ENCODE data around the gene FAM234B. TPM values are rescaled to one million over a fixed set of nuclear protein-coding genes. Genes with fewer than 3 reads are reported as not detected.

FAM234B gene
- total RNA-seq, 1 experiment from 2014 or later, result 25.9 TPM

DNA sequence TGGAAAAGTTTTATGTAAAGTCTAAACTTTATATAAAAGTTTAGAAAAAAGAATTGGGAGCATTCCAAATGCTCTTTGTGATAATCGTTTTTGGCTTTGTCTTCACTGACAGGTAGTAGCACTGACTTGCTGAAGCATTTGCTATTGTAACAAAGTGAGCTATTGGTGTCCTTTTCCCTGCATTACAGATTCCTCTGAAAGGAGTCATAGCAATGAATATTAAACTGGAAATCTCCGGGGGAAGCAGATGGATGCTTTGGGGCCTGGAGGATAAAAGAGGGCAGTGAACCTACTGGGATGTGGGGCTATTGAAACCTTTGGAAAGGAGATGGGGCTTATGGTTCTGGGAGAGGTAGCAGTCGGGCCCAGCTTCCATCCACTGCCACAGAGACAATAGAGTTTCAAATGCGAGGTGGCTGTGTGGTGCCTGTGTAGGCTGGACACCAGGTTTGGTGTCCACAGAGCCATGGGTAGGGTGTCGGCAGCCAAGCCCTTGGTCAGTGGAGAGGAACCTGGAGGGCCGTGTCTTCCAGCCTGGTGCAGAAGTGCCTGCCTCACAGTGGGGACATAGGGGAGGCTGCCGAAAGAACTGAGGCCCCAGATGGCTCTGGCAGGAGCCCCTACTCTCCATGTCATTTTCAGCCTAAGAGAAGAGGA lies 49.1 kb downstream of the FAM234B start (continued):
- TF ChIP-seq, protein P1, sequence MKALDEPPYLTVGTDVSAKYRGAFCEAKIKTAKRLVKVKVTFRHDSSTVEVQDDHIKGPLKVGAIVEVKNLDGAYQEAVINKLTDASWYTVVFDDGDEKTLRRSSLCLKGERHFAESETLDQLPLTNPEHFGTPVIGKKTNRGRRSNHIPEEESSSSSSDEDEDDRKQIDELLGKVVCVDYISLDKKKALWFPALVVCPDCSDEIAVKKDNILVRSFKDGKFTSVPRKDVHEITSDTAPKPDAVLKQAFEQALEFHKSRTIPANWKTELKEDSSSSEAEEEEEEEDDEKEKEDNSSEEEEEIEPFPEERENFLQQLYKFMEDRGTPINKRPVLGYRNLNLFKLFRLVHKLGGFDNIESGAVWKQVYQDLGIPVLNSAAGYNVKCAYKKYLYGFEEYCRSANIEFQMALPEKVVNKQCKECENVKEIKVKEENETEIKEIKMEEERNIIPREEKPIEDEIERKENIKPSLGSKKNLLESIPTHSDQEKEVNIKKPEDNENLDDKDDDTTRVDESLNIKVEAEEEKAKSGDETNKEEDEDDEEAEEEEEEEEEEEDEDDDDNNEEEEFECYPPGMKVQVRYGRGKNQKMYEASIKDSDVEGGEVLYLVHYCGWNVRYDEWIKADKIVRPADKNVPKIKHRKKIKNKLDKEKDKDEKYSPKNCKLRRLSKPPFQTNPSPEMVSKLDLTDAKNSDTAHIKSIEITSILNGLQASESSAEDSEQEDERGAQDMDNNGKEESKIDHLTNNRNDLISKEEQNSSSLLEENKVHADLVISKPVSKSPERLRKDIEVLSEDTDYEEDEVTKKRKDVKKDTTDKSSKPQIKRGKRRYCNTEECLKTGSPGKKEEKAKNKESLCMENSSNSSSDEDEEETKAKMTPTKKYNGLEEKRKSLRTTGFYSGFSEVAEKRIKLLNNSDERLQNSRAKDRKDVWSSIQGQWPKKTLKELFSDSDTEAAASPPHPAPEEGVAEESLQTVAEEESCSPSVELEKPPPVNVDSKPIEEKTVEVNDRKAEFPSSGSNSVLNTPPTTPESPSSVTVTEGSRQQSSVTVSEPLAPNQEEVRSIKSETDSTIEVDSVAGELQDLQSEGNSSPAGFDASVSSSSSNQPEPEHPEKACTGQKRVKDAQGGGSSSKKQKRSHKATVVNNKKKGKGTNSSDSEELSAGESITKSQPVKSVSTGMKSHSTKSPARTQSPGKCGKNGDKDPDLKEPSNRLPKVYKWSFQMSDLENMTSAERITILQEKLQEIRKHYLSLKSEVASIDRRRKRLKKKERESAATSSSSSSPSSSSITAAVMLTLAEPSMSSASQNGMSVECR (CRISPR knock-in tag; IDR thresholded peaks at IDR 0.05; ENCODE audit: borderline replicate concordance), result no peak
- TF ChIP-seq ZNF423 (CRISPR knock-in tag; IDR thresholded peaks at IDR 0.05), result no peak

DNA sequence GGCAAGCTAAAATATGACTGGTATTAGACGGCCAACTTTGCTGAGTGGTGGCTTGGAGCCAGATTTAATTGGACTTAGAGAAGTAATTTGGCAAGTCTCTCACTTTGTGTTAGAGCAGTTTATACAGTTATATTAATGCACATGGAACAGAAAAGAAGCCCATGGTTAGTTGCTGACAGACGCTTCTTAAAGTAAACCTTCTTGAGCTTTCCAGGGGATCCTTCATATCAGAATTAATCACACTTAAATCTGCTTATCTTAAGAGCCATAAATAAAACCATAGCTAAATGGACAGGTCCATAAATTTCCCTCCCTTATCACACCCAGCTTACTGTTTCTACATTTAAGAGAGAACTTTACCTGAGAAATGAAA lies 49.7 kb downstream of the FAM234B start:
- POLR2A ChIA-PET, result no interaction called here
- no peak for DNase-seq (ENCODE audit: low spot score)
- CTCF ChIA-PET, result interaction anchor here (0.6 to 1.3 kb wide), 5 partner anchors 14 to 118 kb away, joined by 3 to 5 read pairs (median 4); no protein-coding TSS in a partner anchor
- Mint-ChIP-seq H3K9me3 (no peaks in the 10 kb centered on the region), H3K4me3 (no peak overlapping the region), H3K27me3 (ENCODE audit: low read depth) (no peaks in the 10 kb centered on the region), H3K4me1 (peaks cover 51% of the 10 kb centered on the region), H3K36me3 (no peaks in the 10 kb centered on the region), H3K27ac (no peak overlapping the region)
- TF ChIP-seq SMAD3 (CRISPR knock-in tag; IDR thresholded peaks at IDR 0.05; ENCODE audit: borderline replicate concordance) (no peak), RELA (CRISPR knock-in tag; IDR thresholded peaks at IDR 0.05; ENCODE audit: borderline replicate concordance) (no peak)
- no peak for ATAC-seq

DNA sequence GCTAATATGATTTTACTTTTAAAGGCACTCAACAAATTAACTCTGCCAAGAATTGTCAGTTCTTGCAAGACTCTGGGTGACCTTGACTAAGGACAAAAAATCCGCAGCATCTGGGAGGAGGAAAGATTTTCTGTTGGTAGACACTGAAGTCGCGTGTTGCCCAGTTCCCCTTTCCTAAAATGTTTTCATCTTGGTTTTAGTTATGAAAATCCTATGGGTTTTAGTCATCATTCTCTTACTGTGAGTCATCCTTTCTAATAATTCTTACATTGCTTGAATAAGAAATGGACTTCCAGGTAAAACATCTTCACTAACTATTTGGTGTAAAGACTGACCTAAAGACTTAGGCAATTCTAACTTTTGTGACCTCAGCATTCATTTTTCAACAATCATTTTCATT lies 50.2 kb downstream of the FAM234B start:
- Mint-ChIP-seq H3K4me1 (peaks cover 51% of the 10 kb centered on the region), H3K4me3 (no peak overlapping the region), H3K27ac (no peak overlapping the region), H3K27me3 (ENCODE audit: low read depth) (no peaks in the 10 kb centered on the region), H3K36me3 (no peaks in the 10 kb centered on the region), H3K9me3 (no peaks in the 10 kb centered on the region)
- CTCF ChIA-PET, result interaction anchor here (0.6 kb wide), 1 partner anchor 118 kb away, joined by 4 read pairs; no protein-coding TSS in a partner anchor
- TF ChIP-seq SP1 (CRISPR knock-in tag; conservative IDR thresholded peaks at IDR 0.05), result no peak
- TF ChIP-seq, protein P2, sequence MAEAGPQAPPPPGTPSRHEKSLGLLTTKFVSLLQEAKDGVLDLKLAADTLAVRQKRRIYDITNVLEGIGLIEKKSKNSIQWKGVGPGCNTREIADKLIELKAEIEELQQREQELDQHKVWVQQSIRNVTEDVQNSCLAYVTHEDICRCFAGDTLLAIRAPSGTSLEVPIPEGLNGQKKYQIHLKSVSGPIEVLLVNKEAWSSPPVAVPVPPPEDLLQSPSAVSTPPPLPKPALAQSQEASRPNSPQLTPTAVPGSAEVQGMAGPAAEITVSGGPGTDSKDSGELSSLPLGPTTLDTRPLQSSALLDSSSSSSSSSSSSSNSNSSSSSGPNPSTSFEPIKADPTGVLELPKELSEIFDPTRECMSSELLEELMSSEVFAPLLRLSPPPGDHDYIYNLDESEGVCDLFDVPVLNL (CRISPR knock-in tag; IDR thresholded peaks at IDR 0.05; ENCODE audit: borderline replicate concordance, low read depth), result no peak
- no peak for TF ChIP-seq ZNF396 (CRISPR knock-in tag; IDR thresholded peaks at IDR 0.05; ENCODE audit: borderline replicate concordance)
- TF ChIP-seq TEAD1 (CRISPR knock-in tag; IDR thresholded peaks at IDR 0.05), result no peak
- TF ChIP-seq KAT7 (CRISPR knock-in tag; IDR thresholded peaks at IDR 0.05; ENCODE audit: borderline replicate concordance), result no peak
- ATAC-seq, result no peak
- no peak for DNase-seq (ENCODE audit: low spot score)
- POLR2A ChIA-PET, result no interaction called here

DNA sequence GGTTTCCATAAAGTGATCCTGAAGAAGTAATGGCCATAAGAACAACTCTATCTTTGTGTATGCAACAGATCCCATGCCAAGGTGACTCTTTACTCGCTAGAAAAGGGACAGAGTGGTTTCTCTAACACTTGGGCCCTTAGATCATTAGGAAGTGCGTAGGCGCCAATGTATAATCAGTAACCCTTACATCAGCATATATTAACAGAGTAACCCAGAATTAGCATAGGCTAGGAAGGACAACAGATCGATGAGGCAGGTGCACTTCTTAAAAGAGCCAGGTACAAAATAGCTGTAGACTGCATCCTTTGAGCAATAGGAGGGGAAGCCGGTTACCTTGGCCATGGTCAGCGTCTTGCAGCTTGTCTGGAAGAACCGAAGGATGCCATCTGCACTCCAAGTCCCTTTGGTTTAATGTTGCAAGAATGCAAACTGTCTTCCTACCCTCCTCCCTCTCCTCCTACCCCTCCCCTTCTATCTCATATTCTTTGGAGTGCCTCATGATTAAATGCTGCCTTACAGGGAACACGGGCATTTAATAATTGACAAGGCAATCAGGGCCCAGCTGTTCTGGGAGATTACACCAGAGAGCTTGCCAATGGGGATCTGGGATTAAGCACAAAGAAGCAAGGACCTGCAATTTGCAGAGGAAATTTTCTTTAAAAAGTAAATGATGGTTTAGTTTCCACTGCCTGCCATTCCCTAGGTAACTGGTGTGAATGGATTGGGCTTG lies 51.2 kb downstream of the FAM234B start:
- ATAC-seq (no peak), DNase-seq (ENCODE audit: low spot score) (no peak)
- Mint-ChIP-seq H3K4me1 (peaks cover 51% of the 10 kb centered on the region), H3K36me3 (no peaks in the 10 kb centered on the region), H3K27ac (no peak overlapping the region), H3K4me3 (no peak overlapping the region), H3K27me3 (ENCODE audit: low read depth) (no peaks in the 10 kb centered on the region; the same call in 1 of the 2 replicates), H3K9me3 (no peaks in the 10 kb centered on the region)
- CTCF ChIA-PET, result interaction anchor here (0.7 to 1.5 kb wide), 4 partner anchors 16 to 182 kb away, joined by 3 to 6 read pairs (median 4); no protein-coding TSS in a partner anchor
- POLR2A ChIA-PET, result no interaction called here
- TF ChIP-seq, protein P1 (CRISPR knock-in tag; IDR thresholded peaks at IDR 0.05; ENCODE audit: borderline replicate concordance), result no peak
- TF ChIP-seq KAT7 (CRISPR knock-in tag; IDR thresholded peaks at IDR 0.05; ENCODE audit: borderline replicate concordance), result no peak
- TF ChIP-seq, protein P3, sequence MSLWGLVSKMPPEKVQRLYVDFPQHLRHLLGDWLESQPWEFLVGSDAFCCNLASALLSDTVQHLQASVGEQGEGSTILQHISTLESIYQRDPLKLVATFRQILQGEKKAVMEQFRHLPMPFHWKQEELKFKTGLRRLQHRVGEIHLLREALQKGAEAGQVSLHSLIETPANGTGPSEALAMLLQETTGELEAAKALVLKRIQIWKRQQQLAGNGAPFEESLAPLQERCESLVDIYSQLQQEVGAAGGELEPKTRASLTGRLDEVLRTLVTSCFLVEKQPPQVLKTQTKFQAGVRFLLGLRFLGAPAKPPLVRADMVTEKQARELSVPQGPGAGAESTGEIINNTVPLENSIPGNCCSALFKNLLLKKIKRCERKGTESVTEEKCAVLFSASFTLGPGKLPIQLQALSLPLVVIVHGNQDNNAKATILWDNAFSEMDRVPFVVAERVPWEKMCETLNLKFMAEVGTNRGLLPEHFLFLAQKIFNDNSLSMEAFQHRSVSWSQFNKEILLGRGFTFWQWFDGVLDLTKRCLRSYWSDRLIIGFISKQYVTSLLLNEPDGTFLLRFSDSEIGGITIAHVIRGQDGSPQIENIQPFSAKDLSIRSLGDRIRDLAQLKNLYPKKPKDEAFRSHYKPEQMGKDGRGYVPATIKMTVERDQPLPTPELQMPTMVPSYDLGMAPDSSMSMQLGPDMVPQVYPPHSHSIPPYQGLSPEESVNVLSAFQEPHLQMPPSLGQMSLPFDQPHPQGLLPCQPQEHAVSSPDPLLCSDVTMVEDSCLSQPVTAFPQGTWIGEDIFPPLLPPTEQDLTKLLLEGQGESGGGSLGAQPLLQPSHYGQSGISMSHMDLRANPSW (CRISPR knock-in tag; conservative IDR thresholded peaks at IDR 0.05; ENCODE audit: low read depth), result no peak
- TF ChIP-seq RELA (CRISPR knock-in tag; IDR thresholded peaks at IDR 0.05; ENCODE audit: borderline replicate concordance), result no peak
- no peak for TF ChIP-seq CREM (CRISPR knock-in tag; IDR thresholded peaks at IDR 0.05)
- TF ChIP-seq ZNF317 (CRISPR knock-in tag; IDR thresholded peaks at IDR 0.05; ENCODE audit: borderline replicate concordance, low read depth), result no peak
- TF ChIP-seq, protein P4, sequence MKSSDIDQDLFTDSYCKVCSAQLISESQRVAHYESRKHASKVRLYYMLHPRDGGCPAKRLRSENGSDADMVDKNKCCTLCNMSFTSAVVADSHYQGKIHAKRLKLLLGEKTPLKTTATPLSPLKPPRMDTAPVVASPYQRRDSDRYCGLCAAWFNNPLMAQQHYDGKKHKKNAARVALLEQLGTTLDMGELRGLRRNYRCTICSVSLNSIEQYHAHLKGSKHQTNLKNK (CRISPR knock-in tag; IDR thresholded peaks at IDR 0.05), result no peak

Measured in WTC11 (cell line).